Eye (tissue), 1 donor: ENCODE results near the gene SLC19A2.
A peak's percentile ranks its signal among the peaks of the same experiment; 100 is the strongest.

ENCODE experiments used
- DNase-seq: peaks from one replicate; pipeline ENCODE4 v3.0.0-alpha.2; 2015

The SLC19A2 gene

DNA sequence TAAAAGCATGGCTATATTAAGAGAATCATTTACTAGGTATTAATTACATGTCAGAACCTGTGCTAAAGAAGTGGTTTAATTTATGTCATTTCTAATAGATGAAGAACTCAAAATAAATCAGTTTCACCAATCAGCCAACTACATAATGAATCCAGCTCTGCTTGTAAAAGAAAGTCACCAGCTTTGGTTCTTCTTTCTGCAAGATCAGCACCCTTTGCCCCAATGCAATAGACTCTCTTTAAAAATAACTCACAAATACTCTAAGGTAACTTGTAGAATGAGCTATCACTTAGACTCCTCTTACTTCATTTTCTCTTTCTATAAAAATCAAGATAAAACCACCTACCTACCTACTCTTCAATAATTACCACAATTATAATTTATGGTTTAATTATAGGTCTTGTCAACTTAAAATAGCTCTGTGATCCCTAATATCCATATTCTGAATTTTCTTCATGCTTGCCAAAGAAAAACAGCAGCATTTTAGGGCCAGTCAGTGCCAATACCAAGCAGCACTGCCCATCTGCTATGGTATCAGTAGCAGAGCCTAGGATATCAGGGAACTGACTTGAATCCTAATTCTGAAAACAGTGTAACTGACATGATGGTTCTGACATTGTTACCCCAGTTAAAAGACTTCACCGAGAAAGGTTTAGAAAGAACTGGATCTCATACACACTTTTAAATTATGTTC lies 11.3 kb downstream of the SLC19A2 start:
- DNase-seq = no peak

DNA sequence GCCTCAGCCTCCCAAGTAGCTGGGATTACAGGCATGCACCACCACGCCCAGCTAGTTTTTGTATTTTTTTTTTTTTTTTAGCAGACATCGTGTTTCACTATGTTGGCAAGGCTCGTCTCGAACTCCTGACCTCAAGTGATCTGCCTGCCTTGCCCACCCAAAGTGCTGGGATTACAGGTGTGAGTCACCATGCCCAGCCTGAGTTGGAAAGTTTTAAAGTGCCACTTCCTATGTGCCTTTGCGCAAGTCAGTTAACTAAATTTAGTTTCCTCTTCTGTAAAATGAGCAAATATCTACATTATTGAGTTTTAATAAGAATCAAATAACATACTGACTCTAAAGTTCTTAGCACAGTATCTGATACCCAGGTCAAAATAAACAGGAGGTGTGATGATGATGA lies 12.4 kb downstream of the SLC19A2 start:
- DNase-seq = no peak

DNA sequence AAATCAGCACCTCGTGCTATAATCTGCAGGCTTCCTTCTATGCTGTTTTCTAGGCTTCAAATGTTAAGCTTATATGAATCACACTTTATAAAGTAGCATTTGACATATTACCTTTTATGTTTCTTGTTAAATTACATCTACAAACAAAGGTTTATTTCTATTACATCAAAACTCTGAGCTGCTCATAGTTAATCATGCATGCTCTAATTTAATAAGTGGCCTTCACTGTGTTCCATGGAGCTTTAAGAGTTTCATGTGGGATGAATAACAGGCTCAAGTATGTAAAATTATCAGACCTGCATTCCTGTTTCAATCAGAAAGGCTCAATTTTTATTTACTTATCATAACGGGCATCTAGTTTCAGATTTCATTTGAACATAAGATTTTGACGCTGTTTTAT lies 13.0 kb downstream of the SLC19A2 start:
- DNase-seq = peak; percentile 45

DNA sequence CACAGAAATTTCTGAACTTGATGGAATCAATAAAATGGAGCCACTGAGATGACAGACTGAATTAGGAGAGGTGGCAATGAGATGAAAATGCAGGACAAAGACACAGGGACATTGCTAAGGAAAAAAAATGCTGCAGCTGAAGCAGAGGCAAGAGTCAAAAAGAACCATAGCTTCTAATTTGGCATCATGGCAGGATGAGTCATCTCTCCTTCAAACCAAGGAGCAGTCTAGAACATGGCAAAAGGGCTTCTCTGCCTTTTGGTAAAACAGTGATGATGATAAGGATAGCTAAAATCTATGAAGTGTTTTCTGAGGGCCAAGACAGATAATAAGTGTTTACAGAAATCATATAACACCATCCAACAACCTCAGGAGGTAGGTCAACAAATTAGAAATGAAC lies 16.8 kb downstream of the SLC19A2 start:
- DNase-seq = no peak

DNA sequence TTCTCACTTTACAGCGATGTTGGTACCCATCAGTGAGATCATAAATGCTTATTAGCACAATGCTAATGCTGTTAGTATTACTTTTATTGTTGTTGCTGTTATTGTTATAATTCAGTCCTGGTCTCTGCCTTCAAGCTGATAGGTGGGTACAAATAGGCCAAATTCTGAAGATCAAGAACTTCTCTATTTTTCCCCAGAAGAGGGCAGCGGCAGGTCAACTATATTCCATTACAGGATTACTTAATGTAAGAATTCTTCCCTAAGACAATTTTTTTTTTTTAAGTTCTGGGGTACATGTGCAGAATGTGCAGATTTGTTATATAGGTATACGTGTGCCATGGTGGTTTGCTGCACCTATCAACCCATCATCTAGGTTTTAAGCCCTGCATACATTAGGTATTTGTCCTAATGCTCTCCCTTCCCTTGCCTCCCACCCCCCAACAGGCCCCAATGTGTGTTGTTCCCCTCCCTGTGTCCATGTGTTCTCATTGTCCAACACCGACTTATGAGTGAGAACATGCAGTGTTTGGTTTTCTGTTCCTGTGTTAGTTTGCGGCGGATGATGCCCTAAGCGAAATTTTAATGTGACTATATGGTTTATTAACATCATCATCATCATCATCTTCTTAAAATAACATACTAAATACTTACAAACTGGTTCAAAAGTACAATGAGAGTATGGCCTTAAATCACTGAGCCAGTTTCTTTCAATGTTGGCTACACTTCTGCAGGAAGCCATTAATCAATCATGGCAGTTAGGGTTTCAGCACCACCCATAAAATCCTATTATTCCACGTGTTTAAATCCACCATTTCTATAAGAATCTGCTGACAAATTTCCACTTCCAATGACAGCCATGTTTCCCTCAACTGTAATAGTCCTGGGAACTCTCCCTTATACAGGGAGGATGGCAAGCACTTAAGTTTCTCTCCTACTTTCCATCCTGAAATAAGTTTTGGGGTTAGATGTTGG lies 19.2 kb downstream of the SLC19A2 start:
- DNase-seq = peak; percentile 62

DNA sequence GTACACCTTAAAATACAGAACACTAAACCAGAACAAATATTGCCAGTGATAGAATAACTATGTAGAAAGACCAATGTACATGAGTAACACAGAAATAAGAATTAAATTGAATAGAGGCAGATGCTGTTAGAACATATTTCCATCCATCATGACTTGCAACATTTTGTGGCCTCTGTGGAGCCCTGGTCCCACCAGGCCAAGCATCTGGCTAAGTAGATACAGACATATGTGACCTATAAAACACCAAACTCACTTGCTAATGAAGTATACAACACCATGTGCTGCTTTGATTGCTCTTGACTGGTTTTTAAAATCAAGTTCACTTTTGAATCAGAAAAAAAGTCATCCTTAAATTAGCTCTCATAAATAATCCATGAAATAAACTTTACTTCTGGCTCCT lies 20.5 kb downstream of the SLC19A2 start:
- DNase-seq = no peak

DNA sequence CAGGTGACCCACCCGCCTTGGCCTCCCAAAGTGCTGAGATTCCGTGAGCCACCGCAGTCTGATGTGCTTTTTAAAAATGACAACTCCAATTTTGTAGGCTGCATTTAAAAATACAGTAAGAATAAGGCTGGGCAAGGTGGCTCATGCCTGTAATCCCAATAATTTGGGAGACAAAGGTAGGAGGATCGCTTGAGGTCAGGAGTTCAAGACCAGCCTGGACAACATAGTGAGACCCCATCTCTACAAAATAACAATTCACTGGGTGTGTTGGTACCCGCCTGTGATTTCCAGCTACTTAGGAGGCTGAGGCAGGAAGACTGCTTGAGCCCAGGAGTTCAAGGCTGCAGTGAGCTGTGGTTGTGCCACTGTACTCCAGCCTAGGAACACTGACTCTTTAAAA lies 23.4 kb downstream of the SLC19A2 start:
- no peak for DNase-seq

DNA sequence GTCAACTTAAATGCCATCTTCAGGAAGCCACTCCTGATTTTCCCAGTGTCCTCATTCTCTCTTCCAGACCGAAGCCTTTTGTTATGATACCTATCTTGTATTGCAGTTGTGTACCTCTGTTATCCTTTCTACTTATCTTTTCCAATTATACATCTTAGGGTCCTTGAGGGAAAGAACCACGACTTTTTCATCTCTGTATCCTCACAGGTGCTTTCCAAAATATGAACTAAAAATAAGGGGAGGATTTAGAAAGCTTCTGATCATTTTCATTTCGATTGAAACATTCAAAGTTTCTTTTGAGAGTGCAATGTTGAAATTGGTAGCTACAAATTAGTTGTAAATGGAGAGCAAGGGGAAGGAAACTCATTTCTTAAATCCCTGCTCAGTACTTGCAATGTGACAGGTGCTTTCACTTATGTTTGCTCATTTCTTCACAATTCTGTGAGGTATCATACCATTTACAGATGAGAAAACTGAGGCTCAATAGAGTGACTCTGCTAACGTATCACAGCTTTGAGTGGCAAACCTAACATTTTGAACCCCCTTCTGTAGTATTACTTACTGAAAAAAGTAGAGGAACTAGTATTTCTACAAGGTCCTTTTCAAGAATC lies 24.2 kb downstream of the SLC19A2 start:
- DNase-seq = no peak

DNA sequence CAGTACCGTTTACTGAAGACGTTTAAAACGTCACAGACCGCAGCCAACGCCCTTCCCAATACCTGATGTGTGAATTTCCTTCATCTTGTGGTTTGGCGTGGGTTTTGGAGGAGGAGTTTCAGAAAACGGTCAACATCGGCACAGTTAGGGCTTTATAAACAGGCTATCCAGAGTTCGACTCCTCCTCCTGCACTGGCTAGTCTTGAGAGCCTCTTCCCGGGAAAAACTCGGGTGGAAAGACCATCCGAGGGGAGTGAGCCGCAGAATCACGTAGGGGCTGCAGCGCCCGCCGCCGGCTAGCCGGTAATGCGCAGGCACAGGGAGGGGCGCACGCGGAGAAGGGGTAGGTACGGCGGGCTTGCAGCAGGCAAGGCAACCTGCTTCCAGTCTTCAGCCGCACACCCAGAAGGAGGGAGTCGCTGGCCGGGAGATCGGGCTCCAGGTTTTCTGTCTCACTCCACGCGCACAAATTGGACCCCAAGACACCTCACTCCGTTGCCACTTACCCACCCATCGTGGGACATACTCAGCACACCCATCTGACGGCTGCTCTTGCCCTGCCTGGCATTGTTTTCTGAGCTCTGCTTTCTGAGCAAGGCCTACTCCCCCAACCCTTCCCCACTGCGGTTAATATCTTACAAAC lies 25.4 kb downstream of the SLC19A2 start:
- DNase-seq = peak; percentile 35

DNA sequence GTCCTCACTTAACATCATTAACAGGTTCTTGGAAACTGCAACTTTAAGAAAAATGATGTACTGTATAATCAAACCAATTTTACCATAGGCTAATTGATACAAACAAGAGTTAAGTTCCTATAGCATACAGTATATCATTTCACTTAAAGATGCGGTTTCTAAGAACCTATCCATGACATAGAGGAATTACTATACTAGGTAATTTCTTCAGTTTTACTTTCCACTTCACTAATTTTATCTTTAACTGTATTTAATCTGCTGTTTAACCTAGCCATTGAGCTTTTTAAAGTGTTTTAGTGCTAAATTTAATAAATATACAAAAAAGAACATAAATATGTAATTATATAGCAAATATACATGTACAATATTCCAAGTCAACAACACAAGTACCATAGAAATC lies 28.3 kb downstream of the SLC19A2 start:
- no peak for DNase-seq

DNA sequence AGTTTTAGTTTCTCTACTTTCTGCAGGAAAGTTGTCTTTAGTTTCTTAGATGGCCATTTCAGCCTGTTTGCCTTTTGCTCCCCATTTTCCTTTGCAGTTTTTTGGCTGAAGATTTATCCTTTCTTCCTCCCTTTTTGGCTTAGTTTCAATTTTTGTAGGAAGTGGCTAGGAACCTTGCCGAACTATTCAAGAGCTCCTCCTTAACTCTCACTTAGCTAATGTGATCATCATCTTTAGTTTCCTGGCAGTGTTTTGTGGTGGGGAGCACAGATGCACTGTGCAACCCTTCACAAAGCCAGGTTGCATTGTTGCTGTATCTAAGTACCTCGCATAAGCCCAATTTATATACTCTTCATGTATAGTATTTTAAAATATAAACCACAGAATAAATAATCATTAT lies 29.7 kb downstream of the SLC19A2 start:
- no peak for DNase-seq

DNA sequence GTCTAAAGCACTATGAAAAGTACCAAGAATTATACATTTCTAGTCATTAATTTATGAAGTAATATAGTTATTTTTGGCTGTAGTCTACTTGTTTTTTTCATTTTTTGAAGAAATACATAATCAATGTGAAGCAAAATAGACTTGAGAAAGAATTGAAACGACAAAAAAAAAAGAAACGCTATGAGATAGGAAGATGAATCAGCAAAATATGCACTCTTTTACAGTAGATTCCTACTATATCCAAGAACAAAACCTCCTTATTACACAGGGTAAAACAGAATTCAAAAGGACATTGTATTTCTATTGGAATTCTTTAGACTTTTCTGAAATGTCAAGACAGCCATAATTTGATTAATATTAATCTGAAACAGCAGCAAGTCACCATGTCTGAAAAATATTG lies 32.8 kb downstream of the SLC19A2 start:
- DNase-seq = no peak

DNA sequence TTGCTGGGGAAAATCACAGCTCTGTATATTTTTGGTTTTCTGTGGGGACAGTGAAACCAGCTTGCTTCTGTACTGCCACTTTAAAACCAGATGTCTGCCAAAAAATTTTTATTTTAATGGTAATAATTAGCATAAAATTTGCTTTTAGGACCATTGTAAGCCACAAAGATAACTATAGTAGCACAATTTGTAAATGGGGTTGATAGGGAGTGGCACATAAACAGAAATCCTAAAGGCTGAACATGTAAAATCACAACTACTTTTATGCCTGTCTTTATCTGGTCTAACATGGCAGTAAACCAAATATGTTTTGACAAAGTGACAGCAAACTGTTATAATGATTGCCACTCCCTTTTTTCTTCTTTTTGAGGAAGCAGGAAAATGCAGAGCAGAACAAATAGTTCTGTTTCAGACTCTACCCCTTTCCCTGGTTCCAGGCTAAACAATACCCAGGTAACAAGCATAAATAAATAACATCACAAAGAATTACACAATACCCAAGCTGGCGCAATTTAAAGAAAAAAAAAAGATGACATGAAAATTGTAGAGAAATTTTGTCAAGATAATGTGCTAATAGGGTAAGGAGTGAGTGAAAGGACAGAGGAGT lies 34.4 kb downstream of the SLC19A2 start:
- DNase-seq = no peak

DNA sequence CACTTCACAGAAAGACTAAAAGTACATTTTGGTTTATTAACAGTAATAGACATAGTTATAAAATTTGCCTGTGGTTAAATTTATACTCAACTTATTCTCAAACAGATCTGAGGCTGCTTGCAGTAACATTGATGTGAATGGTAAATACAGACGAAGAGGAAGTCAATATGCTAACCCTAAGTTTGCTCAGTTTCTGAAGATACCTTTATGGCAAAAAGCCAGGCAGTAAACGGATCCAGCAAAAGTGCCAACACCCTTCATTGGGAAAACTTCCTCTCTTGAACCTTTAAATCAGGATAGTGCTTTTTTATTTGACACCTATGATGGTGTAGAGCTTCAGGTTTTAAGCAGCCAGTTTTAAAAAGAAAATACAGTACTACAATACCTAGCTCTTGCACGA lies 41.8 kb downstream of the SLC19A2 start:
- no peak for DNase-seq

DNA sequence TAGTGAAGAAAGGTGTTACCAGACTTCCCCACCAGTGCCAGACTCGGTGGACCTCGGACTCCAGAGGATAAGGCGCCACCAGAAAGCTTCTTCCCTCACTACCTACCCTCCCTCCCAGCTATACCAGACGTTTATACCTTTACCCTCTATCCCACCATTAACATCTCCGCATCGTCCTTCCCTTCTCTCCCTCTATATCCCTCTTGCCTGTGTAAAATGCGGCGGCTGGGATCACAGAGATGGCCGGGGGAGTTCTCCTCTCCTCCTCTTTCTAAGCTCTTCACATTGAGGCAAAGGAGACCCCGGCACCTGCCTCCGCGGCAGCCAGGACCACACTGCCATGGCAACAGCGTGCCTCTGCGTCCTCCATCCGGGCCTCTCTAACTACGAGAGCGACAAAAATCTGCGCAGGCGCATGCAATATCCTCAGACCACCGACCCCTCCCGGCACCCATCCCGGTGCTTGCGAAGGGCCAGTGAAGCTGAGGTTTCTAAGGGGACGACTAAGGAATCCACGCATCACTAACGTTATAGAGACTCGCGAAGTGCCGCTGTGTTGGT lies 58.6 kb downstream of the SLC19A2 start, which contains the start of gene CCDC181:
Gene CCDC181, minus strand, starts transcription at position 394 of the 561 bp plus-strand sequence. CDS start 2,547 bp downstream, outside the sequence.
- peak; percentile 98 for DNase-seq

DNA sequence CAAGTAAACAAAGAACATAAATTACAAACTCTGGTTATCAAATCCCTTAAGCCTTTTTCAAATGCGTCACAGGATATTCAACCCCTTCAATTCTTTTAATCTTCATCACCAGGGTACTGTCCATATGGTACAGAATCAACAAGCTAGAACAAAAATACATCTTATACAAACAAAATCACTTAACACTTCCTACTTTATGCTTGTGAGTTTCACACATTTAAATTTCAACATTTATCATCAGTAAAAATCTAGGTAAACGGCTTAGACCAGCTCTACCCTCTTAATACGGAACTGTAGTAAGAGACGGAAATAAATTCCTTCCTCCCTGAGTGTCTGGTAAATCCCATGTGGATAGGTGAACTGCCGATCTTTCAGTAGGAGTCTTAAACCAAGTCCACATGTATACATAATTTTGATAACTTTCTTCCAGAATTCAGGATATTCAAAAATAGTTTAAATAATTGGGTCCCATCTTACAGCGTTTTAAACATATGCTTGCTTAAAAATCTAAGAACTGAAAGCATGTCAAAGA lies 59.5 kb downstream of the SLC19A2 start:
- peak; percentile 59 for DNase-seq

DNA sequence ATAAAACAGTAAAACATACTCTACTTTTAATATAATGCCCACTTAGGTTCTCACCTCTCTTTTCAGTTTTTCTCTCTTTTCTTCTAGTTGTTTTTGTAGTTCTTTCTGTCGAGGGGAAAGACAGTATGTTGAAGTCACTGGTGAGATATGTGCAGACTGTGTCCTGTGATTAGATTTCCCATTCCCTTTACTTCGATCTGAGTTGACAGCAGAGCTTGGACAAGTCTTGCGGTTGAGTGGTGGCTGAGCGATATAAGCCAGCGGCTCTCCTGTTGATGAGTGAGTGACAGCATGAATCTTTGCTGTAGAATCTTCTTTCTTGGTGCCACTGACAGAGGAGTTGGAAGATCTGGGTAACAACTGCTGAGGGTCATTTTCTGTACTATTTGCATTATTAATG lies 64.4 kb downstream of the SLC19A2 start:
- no peak for DNase-seq

DNA sequence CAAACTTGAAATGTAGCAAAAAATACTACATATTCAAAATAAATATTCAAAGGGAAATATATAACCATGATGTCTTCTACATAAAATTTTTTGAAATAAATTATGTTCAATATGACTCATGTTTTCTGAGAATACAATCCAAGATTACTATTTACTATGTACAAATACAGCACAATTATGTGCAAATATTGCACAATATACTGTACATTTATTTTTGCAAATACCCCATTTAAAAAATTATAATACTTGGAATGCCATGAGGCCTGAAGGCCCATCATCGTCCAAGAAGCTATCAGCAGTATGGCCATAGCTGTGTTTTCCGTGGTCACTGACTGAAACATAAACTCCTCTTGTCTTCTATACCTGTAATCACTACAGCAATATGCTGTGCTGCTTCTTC lies 70.8 kb downstream of the SLC19A2 start:
- DNase-seq = no peak
